B cell (primary cell): ENCODE results near the gene PBX2.

Source experiments
- EZH2 ChIP-seq: IDR thresholded peaks from 2 replicates; pipeline ENCODE4 v1.6.1; 2012; ENCODE audit warnings: borderline replicate concordance, low read depth, mild to moderate bottlenecking, moderate library complexity, low read length; ENCODE audit not compliant: insufficient read depth, poor library complexity, severe bottlenecking
- TF ChIP-seq, protein P1 (sequence below): fragments of 200-600 bp; IDR thresholded peaks from one replicate; pipeline ENCODE4 v1.8.0; 2022; ENCODE audit warnings: antibody characterized with exemption, mild to moderate bottlenecking

DNA sequence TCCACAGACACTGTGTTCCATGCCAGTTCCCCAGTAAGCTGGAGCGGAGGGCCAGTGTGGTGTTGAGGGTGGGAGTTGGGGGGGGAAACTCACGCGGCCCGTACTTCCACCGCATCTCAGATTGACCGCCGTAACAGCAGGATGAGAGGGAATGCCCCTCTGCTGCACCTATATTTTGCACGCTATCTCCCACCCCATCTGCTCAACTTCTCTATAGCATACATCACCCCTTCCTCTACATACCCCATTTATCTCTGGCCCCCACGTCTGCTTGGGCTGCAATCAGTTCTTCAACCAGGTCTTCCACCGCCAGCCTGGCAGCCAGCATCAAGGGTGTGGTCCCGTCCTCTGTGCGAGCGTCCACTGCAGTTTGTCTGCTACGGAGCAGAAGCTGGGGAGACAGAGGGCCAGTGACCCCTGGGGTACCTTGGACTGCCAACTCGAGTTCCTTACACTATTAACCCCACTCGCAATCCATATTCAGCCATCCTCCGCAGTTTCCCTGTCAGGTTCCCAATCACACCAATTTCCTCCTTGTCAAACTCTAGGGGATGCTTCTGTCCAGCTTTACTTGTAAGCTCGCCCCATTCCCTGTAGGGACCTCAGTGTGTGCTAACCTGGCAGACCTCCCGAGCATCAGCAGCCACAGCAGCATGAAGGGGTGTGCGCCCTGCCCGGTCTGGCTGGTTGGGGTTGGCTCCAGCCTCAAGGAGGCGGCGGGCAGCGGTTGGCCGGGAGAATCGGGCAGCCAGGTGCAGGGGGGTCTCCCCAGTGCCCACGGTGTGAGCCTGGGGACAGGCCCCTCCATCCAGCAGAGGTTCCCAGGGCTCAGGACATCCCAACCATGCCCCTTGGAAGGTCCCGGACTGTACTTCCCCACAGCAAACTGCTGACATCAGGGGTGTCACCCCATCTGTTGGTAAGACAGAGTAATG, 6.9 kb upstream of the PBX2 start:
- TF ChIP-seq, protein P1, sequence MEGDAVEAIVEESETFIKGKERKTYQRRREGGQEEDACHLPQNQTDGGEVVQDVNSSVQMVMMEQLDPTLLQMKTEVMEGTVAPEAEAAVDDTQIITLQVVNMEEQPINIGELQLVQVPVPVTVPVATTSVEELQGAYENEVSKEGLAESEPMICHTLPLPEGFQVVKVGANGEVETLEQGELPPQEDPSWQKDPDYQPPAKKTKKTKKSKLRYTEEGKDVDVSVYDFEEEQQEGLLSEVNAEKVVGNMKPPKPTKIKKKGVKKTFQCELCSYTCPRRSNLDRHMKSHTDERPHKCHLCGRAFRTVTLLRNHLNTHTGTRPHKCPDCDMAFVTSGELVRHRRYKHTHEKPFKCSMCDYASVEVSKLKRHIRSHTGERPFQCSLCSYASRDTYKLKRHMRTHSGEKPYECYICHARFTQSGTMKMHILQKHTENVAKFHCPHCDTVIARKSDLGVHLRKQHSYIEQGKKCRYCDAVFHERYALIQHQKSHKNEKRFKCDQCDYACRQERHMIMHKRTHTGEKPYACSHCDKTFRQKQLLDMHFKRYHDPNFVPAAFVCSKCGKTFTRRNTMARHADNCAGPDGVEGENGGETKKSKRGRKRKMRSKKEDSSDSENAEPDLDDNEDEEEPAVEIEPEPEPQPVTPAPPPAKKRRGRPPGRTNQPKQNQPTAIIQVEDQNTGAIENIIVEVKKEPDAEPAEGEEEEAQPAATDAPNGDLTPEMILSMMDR: no peak
- no peak for TF ChIP-seq EZH2
